ENCODE results near the gene CAMTA2.

GRCh38 chr17:5003214-5003867 lies 15.9 kb upstream of the CAMTA2 start:
- no peak for TF ChIP-seq CTCF (IDR thresholded peaks at IDR 0.05)
- TF ChIP-seq POLR2A (IDR thresholded peaks at IDR 0.05) = no peak

Measured in right lobe of liver (tissue), 4 donors.